WTC11 (cell line): ENCODE results near the gene RPUSD3. TPM values are rescaled to one million over a fixed set of nuclear protein-coding genes. Genes with fewer than 3 reads are reported as not detected.

Experiments used
- ATAC-seq: fragments of 200-7000 bp; cut with Tn5 transposase; 2 replicates; pipeline ENCODE4 v1.10.0; 2021; ENCODE audit warnings: mild to moderate bottlenecking, moderate library complexity
- CTCF ChIA-PET: fragments of 300-600 bp; sonication (Branson Sonifier 250); formaldehyde crosslinking; loops from one replicate; lab custom pipeline; 2021; ENCODE audit warnings: antibody characterized with exemption; lab: Charles Lee
- POLR2A ChIA-PET: fragments of 350-600 bp; sonication (Branson Sonifier 250); formaldehyde crosslinking; loops from one replicate; lab custom pipeline; 2021; ENCODE audit warnings: antibody characterized with exemption; lab: Charles Lee
- DNase-seq: peaks from one replicate; pipeline ENCODE4 v3.0.0; 2021; ENCODE audit warnings: low spot score
- H3K27ac Mint-ChIP-seq: 2 replicates; pipeline ENCODE4 v1.8.0; 2021; ENCODE audit warnings: mixed read lengths
- H3K27me3 Mint-ChIP-seq: 2 replicates; pipeline ENCODE4 v1.8.0; 2021; ENCODE audit warnings: low read depth, mild to moderate bottlenecking, moderate library complexity, mixed read lengths
- H3K36me3 Mint-ChIP-seq: 2 replicates; pipeline ENCODE4 v1.8.0; 2021; ENCODE audit warnings: mixed read lengths
- H3K4me1 Mint-ChIP-seq: 2 replicates; pipeline ENCODE4 v1.8.0; 2022; ENCODE audit warnings: mixed read lengths
- H3K4me3 Mint-ChIP-seq: 2 replicates; pipeline ENCODE4 v1.8.0; 2021; ENCODE audit warnings: mild to moderate bottlenecking, moderate library complexity, mixed read lengths
- H3K9me3 Mint-ChIP-seq: 2 replicates; pipeline ENCODE4 v1.8.0; 2021; ENCODE audit warnings: mixed read lengths
- FOXK1 ChIP-seq: sonication (generic); formaldehyde crosslinking; IDR thresholded peaks from 2 replicates; pipeline ENCODE4 v1.8.0; 2022; ENCODE audit warnings: mild to moderate bottlenecking, moderate library complexity, missing genetic modification reagents
- GABPB1 ChIP-seq: sonication (generic); formaldehyde crosslinking; IDR thresholded peaks from 2 replicates; pipeline ENCODE4 v1.8.1; 2023; ENCODE audit warnings: mild to moderate bottlenecking, missing genetic modification reagents
- GRHL2 ChIP-seq: fragments of 250-450 bp; sonication (Bioruptor Pico); IDR thresholded peaks from 2 replicates; pipeline ENCODE4 v1.8.0; 2022; ENCODE audit warnings: mild to moderate bottlenecking, moderate library complexity; ENCODE audit not compliant: insufficient replicate concordance, severe bottlenecking
- HMGA2 ChIP-seq: fragments of 250-450 bp; sonication (Bioruptor Pico); IDR thresholded peaks from 2 replicates; pipeline ENCODE4 v1.4.0; 2021; ENCODE audit warnings: mild to moderate bottlenecking, moderate library complexity
- JUN ChIP-seq: sonication (generic); formaldehyde crosslinking; IDR thresholded peaks from 2 replicates; pipeline ENCODE4 v1.8.0; 2023; ENCODE audit warnings: mild to moderate bottlenecking, missing genetic modification reagents
- MXD4 ChIP-seq: fragments of 250-450 bp; sonication (Bioruptor Pico); IDR thresholded peaks from 2 replicates; pipeline ENCODE4 v1.8.0; 2021; ENCODE audit warnings: mild to moderate bottlenecking, moderate library complexity, borderline replicate concordance
- NFATC4 ChIP-seq: fragments of 250-450 bp; sonication (Bioruptor Pico); IDR thresholded peaks from 2 replicates; pipeline ENCODE4 v1.9.0; 2021; ENCODE audit warnings: mild to moderate bottlenecking
- NR3C1 ChIP-seq: sonication (generic); formaldehyde crosslinking; conservative IDR thresholded peaks from 2 replicates; pipeline ENCODE4 v1.8.1; 2023; ENCODE audit warnings: low read depth, mild to moderate bottlenecking, missing genetic modification reagents
- PREB ChIP-seq: sonication (generic); formaldehyde crosslinking; IDR thresholded peaks from 2 replicates; pipeline ENCODE4 v1.8.1; 2022; ENCODE audit warnings: mild to moderate bottlenecking, missing genetic modification reagents, moderate library complexity, borderline replicate concordance
- RELA ChIP-seq: sonication (generic); formaldehyde crosslinking; IDR thresholded peaks from 2 replicates; pipeline ENCODE4 v1.8.1; 2022; ENCODE audit warnings: missing genetic modification reagents, mild to moderate bottlenecking, borderline replicate concordance
- total RNA-seq: library from RNA; stranded (reverse); gene quantifications from 3 replicates; pipeline ENCODE4 v1.2.3, GENCODE V29; 2021
- TF ChIP-seq, protein P1 (sequence below): sonication (generic); formaldehyde crosslinking; IDR thresholded peaks from 2 replicates; pipeline ENCODE4 v1.8.1; 2023; ENCODE audit warnings: mild to moderate bottlenecking, missing genetic modification reagents, moderate library complexity
- TF ChIP-seq, protein P2 (sequence below): sonication (generic); formaldehyde crosslinking; IDR thresholded peaks from 2 replicates; pipeline ENCODE4 v1.8.1; 2023; ENCODE audit warnings: mild to moderate bottlenecking, missing genetic modification reagents
- TF ChIP-seq, protein P3 (sequence below): sonication (generic); formaldehyde crosslinking; IDR thresholded peaks from 2 replicates; pipeline ENCODE4 v1.8.1; 2023; ENCODE audit warnings: mild to moderate bottlenecking, missing genetic modification reagents, moderate library complexity
- TF ChIP-seq, protein P4 (sequence below): sonication (generic); formaldehyde crosslinking; IDR thresholded peaks from 2 replicates; pipeline ENCODE4 v1.8.1; 2022; ENCODE audit warnings: missing genetic modification reagents, borderline replicate concordance
- TF ChIP-seq, protein P5 (sequence below): sonication (generic); formaldehyde crosslinking; IDR thresholded peaks from 2 replicates; pipeline ENCODE4 v1.8.0; 2023; ENCODE audit warnings: missing genetic modification reagents
- TF ChIP-seq, protein P6 (sequence below): fragments of 250-450 bp; sonication (Bioruptor Pico); IDR thresholded peaks from 2 replicates; pipeline ENCODE4 v1.9.0; 2021; ENCODE audit warnings: mild to moderate bottlenecking
- TF ChIP-seq, protein P7 (sequence below): fragments of 250-450 bp; sonication (Bioruptor Pico); IDR thresholded peaks from 2 replicates; pipeline ENCODE4 v1.9.0; 2021; ENCODE audit warnings: moderate library complexity, mild to moderate bottlenecking, inconsistent platforms, borderline replicate concordance

RPUSD3 gene
- total RNA-seq, 1 experiment from 2014 or later: 95.5 TPM

- TF ChIP-seq GABPB1 (CRISPR knock-in tag) (no peak), RELA (CRISPR knock-in tag) (no peak), FOXK1 (CRISPR knock-in tag) (no peak), NFATC4 (no peak), MXD4 (CRISPR knock-in tag) (no peak)
- TF ChIP-seq, protein P1, sequence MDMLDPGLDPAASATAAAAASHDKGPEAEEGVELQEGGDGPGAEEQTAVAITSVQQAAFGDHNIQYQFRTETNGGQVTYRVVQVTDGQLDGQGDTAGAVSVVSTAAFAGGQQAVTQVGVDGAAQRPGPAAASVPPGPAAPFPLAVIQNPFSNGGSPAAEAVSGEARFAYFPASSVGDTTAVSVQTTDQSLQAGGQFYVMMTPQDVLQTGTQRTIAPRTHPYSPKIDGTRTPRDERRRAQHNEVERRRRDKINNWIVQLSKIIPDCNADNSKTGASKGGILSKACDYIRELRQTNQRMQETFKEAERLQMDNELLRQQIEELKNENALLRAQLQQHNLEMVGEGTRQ (CRISPR knock-in tag): no peak
- TF ChIP-seq, protein P2, sequence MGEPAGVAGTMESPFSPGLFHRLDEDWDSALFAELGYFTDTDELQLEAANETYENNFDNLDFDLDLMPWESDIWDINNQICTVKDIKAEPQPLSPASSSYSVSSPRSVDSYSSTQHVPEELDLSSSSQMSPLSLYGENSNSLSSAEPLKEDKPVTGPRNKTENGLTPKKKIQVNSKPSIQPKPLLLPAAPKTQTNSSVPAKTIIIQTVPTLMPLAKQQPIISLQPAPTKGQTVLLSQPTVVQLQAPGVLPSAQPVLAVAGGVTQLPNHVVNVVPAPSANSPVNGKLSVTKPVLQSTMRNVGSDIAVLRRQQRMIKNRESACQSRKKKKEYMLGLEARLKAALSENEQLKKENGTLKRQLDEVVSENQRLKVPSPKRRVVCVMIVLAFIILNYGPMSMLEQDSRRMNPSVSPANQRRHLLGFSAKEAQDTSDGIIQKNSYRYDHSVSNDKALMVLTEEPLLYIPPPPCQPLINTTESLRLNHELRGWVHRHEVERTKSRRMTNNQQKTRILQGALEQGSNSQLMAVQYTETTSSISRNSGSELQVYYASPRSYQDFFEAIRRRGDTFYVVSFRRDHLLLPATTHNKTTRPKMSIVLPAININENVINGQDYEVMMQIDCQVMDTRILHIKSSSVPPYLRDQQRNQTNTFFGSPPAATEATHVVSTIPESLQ: no peak
- TF ChIP-seq, protein P3, sequence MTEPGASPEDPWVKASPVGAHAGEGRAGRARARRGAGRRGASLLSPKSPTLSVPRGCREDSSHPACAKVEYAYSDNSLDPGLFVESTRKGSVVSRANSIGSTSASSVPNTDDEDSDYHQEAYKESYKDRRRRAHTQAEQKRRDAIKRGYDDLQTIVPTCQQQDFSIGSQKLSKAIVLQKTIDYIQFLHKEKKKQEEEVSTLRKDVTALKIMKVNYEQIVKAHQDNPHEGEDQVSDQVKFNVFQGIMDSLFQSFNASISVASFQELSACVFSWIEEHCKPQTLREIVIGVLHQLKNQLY (CRISPR knock-in tag): no peak
- TF ChIP-seq, protein P4, sequence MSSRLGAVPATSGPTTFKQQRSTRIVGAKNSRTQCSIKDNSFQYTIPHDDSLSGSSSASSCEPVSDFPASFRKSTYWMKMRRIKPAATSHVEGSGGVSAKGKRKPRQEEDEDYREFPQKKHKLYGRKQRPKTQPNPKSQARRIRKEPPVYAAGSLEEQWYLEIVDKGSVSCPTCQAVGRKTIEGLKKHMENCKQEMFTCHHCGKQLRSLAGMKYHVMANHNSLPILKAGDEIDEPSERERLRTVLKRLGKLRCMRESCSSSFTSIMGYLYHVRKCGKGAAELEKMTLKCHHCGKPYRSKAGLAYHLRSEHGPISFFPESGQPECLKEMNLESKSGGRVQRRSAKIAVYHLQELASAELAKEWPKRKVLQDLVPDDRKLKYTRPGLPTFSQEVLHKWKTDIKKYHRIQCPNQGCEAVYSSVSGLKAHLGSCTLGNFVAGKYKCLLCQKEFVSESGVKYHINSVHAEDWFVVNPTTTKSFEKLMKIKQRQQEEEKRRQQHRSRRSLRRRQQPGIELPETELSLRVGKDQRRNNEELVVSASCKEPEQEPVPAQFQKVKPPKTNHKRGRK (CRISPR knock-in tag): no peak
These were observed 36.2 kb upstream of the RPUSD3 start, which contains the start of gene CIDEC (continued) for GRCh38 chr3:9879830-9880549.

DNA sequence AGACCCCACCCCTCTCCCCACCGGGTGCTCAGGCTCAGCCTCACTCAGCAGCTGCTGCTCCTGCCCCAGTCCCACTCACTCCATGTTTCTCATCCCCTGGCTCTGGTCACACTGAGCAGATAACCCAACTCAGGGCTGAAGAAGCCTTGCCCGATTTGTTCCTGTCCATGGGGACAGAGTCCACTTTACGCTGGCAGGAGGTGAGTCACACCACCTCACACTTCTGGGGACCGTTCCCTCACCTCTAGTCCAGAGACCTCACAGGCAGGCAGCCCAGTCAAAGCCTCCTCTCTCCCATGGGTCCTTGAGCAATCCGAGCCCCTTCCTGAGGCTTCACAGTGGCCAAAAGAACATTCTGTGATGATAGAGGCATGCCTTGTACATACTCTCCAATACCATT is 34.9 kb upstream of the RPUSD3 start:
- Mint-ChIP-seq H3K27ac (no peak overlapping the region), H3K9me3 (no peaks in the 10 kb centered on the region), H3K4me1 (no peaks in the 10 kb centered on the region), H3K36me3 (no peaks in the 10 kb centered on the region), H3K4me3 (no peak overlapping the region), H3K27me3 (peaks cover 5% of the 10 kb centered on the region; the same call in 1 of the 2 replicates)
- no peak for TF ChIP-seq NR3C1 (CRISPR knock-in tag)
- ATAC-seq: no peak
- DNase-seq: no peak
- CTCF ChIA-PET: interaction anchor here (1.1 kb wide), 1 partner anchor 55 kb away, joined by 3 read pairs; the partner anchor contains the start of gene CRELD1
- POLR2A ChIA-PET: interaction anchor here (0.6 kb wide), 1 partner anchor 41 kb away, joined by 3 read pairs; no protein-coding TSS in a partner anchor

DNA sequence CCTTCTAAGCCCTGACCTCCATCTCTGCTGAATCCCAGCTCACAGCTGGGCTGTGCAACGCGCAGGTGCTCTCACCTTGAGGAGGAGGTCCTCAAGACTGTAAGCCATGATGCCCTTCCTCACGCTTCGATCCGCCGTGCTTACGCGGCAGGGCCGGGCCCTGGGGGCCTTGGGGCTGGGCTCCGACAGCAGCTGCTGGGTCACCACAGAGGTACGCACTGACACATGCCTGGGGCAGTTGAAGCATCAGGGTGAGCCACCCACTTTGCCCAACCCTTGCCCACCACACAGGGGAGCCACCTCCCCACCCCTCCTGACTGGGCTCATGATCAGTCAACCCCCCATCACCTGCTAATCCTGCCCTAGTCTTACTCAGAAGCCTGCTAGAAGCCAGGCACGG is 33.2 kb upstream of the RPUSD3 start:
- H3K4me1 Mint-ChIP-seq: no peaks in the 10 kb centered on the region
- DNase-seq (no peak), ATAC-seq (0 out of 2 replicates have a peak, but pooled peaks have one; percentile 18)
- ChIA-PET POLR2A (interaction anchor here (0.7 kb wide), 1 partner anchor 114 kb away, joined by 6 read pairs; no protein-coding TSS in a partner anchor), CTCF (interaction anchor here (0.9 to 1.6 kb wide), 2 partner anchors 56 to 69 kb away, joined by 3 to 4 read pairs; no protein-coding TSS in a partner anchor)
- H3K27me3 Mint-ChIP-seq: peaks cover 5% of the 10 kb centered on the region; the same call in 1 of the 2 replicates
- H3K36me3 Mint-ChIP-seq: no peaks in the 10 kb centered on the region
- H3K9me3 Mint-ChIP-seq: no peaks in the 10 kb centered on the region
- H3K27ac Mint-ChIP-seq: no peak overlapping the region
- H3K4me3 Mint-ChIP-seq: no peak overlapping the region
- TF ChIP-seq HMGA2 (no peak), GRHL2 (CRISPR knock-in tag) (no peak), JUN (CRISPR knock-in tag) (no peak), FOXK1 (CRISPR knock-in tag) (no peak), PREB (CRISPR knock-in tag) (no peak)
- TF ChIP-seq, protein P5, sequence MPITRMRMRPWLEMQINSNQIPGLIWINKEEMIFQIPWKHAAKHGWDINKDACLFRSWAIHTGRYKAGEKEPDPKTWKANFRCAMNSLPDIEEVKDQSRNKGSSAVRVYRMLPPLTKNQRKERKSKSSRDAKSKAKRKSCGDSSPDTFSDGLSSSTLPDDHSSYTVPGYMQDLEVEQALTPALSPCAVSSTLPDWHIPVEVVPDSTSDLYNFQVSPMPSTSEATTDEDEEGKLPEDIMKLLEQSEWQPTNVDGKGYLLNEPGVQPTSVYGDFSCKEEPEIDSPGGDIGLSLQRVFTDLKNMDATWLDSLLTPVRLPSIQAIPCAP: no peak
- TF ChIP-seq, protein P4 (CRISPR knock-in tag): no peak
- TF ChIP-seq, protein P6, sequence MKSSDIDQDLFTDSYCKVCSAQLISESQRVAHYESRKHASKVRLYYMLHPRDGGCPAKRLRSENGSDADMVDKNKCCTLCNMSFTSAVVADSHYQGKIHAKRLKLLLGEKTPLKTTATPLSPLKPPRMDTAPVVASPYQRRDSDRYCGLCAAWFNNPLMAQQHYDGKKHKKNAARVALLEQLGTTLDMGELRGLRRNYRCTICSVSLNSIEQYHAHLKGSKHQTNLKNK: no peak
- TF ChIP-seq, protein P7, sequence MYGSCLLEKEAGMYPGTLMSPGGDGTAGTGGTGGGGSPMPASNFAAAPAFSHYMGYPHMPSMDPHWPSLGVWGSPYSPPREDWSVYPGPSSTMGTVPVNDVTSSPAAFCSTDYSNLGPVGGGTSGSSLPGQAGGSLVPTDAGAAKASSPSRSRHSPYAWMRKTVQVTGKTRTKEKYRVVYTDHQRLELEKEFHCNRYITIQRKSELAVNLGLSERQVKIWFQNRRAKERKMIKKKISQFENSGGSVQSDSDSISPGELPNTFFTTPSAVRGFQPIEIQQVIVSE (CRISPR knock-in tag): no peak
